Upper lobe of left lung (tissue), 6 donors: ENCODE data around the gene PEF1. TPM values are rescaled to one million over a fixed set of nuclear protein-coding genes. Genes with fewer than 3 reads are reported as not detected.

ENCODE experiments used
- ATAC-seq, 2 donors: fragments of 200-7000 bp; cut with Tn5 transposase; one replicate each; pipeline ENCODE4 v1.9.1; 2022; ENCODE audit warnings: mild to moderate bottlenecking in 2 of 2, moderate library complexity in 2 of 2; ENCODE audit not compliant: low FRiP score in 2 of 2
- DNase-seq, 2 donors: peaks; one replicate each; pipeline ENCODE4 v3.0.0-alpha.2; 2019 to 2020
- H3K27ac ChIP-seq, 4 donors: fragments of 200-600 bp; sonication (generic); one replicate each; pipeline ENCODE4 v1.5.1; 2016 to 2019
- H3K27me3 ChIP-seq, 4 donors: fragments of 200-600 bp; sonication (generic); one replicate each; pipeline ENCODE4 v1.5.1; 2017 to 2019
- H3K36me3 ChIP-seq, 4 donors: fragments of 200-600 bp; sonication (generic); one replicate each; pipeline ENCODE4 v1.5.1; 2016 to 2019
- H3K4me1 ChIP-seq, 4 donors: fragments of 200-600 bp; sonication (generic); one replicate each; pipeline ENCODE4 v1.5.1; 2018 to 2019
- H3K4me3 ChIP-seq, 4 donors: fragments of 200-600 bp; sonication (generic); one replicate each; pipeline ENCODE4 v1.5.1; 2017 to 2019; ENCODE audit warnings: mild to moderate bottlenecking in 2 of 4, moderate library complexity in 1 of 4
- H3K9me3 ChIP-seq, 4 donors: fragments of 200-600 bp; sonication (generic); one replicate each; pipeline ENCODE4 v1.5.1; 2018 to 2019
- EP300 ChIP-seq, 4 donors: sonication (generic); formaldehyde crosslinking; IDR thresholded peaks; one replicate each; pipeline ENCODE4 v1.5.1; 2017; ENCODE audit warnings: antibody characterized with exemption in 4 of 4, control low read depth in 2 of 4
- POLR2A ChIP-seq, 4 donors: fragments of 450-650 bp; IDR thresholded peaks; one replicate each; pipeline ENCODE4 v1.5.1; 2016 to 2017; ENCODE audit warnings: antibody characterized with exemption in 4 of 4, mild to moderate bottlenecking in 2 of 4
- POLR2AphosphoS5 ChIP-seq, 2 donors: sonication (generic); formaldehyde crosslinking; IDR thresholded peaks; one replicate each; pipeline ENCODE4 v1.5.1; 2017; ENCODE audit warnings: antibody characterized with exemption in 2 of 2
- WGBS, 2 donors: methylation state at CpG; one replicate each; pipeline ENCODE4 v1.1.5; 2017 to 2018; 5-methylcytosine and 5-hydroxymethylcytosine counted together
- total RNA-seq, 6 donors: library from RNA; depleted of rRNA in 4 of 6; stranded (reverse); fragments of >200 nt in 4 of 6; gene quantifications; one replicate each; pipeline versions ENCODE4 v1.1.0 to v1.2.1, GENCODE V29; 2016 to 2021
- TF ChIP-seq, protein P1 (sequence below), 6 experiments: fragments of 450-650 bp in 4 of 6; fragments of 200-600 bp in 2 of 6; sonication (generic) in 2 of 6; IDR thresholded peaks; one replicate each; pipeline ENCODE4 v1.5.1; 2016 to 2019; ENCODE audit warnings: antibody characterized with exemption in 6 of 6
- donor health status: DM: no; HTN: no; CAD: no; lungs with moderate emphysema.
- donor health status: DM: no; HTN: yes; CAD: no; lungs with severe emphysema.

Gene PEF1
- total RNA-seq, 6 donors from 2014 or later, result 52.4 to 135 (median 77.4) TPM

DNA sequence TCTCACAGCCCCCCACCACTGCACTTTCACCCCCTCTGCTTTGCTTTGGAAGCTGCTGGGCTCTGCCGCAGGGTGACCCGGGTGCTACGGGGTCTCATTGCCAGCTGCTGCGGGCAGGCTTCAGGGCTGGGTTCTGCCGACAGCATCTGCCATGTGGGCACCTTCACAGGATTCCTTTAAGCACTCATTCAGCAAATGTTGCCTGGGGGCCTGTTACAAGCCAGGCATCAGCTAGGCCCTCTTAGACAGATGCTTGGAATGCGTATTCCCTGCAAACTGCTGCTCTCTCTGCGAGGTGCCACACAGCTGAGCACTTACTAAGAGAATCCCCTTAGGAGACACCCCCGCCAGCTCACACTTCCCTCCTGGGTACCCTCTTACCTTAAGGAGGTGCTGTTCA, 29.9 kb upstream of the PEF1 start:
- no peak for ATAC-seq
- 70 to 90% methylated on average over 8 of the region's 8 CpGs for WGBS, 2 donors
- Histone ChIP-seq H3K27me3 (no peaks in the 10 kb centered on the region), H3K4me1 (peaks cover 10 to 17% (median 12%) of the 10 kb centered on the region in 4 donors), H3K4me3 (no peak overlapping the region), H3K36me3 (peaks cover 0 to 2% (median 0%) of the 10 kb centered on the region in 4 donors), H3K9me3 (no peaks in the 10 kb centered on the region), H3K27ac (no peak overlapping the region)
- no peak for DNase-seq
- TF ChIP-seq EP300 (IDR thresholded peaks at IDR 0.05) (no peak), POLR2AphosphoS5 (IDR thresholded peaks at IDR 0.05) (no peak), POLR2A (IDR thresholded peaks at IDR 0.05) (no peak)
- TF ChIP-seq, protein P1, sequence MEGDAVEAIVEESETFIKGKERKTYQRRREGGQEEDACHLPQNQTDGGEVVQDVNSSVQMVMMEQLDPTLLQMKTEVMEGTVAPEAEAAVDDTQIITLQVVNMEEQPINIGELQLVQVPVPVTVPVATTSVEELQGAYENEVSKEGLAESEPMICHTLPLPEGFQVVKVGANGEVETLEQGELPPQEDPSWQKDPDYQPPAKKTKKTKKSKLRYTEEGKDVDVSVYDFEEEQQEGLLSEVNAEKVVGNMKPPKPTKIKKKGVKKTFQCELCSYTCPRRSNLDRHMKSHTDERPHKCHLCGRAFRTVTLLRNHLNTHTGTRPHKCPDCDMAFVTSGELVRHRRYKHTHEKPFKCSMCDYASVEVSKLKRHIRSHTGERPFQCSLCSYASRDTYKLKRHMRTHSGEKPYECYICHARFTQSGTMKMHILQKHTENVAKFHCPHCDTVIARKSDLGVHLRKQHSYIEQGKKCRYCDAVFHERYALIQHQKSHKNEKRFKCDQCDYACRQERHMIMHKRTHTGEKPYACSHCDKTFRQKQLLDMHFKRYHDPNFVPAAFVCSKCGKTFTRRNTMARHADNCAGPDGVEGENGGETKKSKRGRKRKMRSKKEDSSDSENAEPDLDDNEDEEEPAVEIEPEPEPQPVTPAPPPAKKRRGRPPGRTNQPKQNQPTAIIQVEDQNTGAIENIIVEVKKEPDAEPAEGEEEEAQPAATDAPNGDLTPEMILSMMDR (IDR thresholded peaks at IDR 0.05), result no peak

GRCh38 chr1:31673433-31673832, 28.8 kb upstream of the PEF1 start:
- 87 to 95% methylated on average over 9 of the region's 9 CpGs for WGBS, 2 donors
- no peaks in the 10 kb centered on the region for H3K36me3 ChIP-seq
- no peaks in the 10 kb centered on the region for H3K27me3 ChIP-seq
- no peak overlapping the region for H3K27ac ChIP-seq
- TF ChIP-seq POLR2A (IDR thresholded peaks at IDR 0.05) (no peak), EP300 (IDR thresholded peaks at IDR 0.05) (no peak), POLR2AphosphoS5 (IDR thresholded peaks at IDR 0.05) (no peak)
- TF ChIP-seq, protein P1 (IDR thresholded peaks at IDR 0.05), result no peak
- H3K4me3 ChIP-seq, result no peak overlapping the region
- ATAC-seq, result no peak
- H3K9me3 ChIP-seq, result no peaks in the 10 kb centered on the region
- no peak for DNase-seq
- H3K4me1 ChIP-seq, result peaks cover 15 to 22% (median 15%) of the 10 kb centered on the region in 4 donors

GRCh38 chr1:31672986-31673385, 28.3 kb upstream of the PEF1 start:
- no peak overlapping the region for H3K27ac ChIP-seq
- H3K36me3 ChIP-seq, result no peaks in the 10 kb centered on the region
- no peak for DNase-seq
- TF ChIP-seq POLR2A (IDR thresholded peaks at IDR 0.05) (no peak), POLR2AphosphoS5 (IDR thresholded peaks at IDR 0.05) (no peak), EP300 (IDR thresholded peaks at IDR 0.05) (no peak)
- TF ChIP-seq, protein P1 (IDR thresholded peaks at IDR 0.05), result no peak
- peaks cover 15 to 22% (median 15%) of the 10 kb centered on the region in 4 donors for H3K4me1 ChIP-seq
- no peak overlapping the region for H3K4me3 ChIP-seq
- H3K27me3 ChIP-seq, result no peaks in the 10 kb centered on the region
- H3K9me3 ChIP-seq, result no peaks in the 10 kb centered on the region
- no peak for ATAC-seq
- 82 to 91% methylated on average over 10 to 12 of the region's 13 CpGs for WGBS, 2 donors

DNA sequence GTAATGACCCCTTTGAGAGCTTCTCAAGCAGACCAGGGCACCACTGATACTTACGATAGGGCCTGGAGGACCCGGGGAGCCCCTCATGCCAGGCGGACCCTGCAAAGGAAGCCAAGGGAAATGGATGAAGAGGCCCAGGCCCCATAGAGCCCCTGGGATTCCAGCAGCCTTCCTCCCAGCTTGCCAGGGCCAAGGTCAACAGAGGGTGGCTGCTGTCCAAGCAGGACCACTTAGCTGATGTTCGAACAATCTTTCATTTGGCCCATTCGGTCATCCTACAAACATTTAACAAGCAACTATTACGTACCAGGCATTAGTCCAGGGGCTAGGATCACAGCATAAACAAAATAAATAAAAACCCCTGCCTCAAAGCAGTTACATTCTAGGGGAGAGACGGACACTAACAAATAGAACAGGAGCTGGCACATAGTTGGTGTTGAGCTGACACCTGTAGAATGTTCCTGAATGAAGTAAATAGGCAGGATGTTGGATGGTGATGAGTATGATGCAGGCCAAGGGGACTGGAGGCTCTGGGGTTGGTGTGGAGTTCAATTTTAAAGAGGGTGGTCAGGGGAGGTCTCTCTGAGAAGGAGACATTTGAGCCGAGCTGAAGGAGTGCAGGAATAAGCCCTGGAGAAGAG, 27.0 kb upstream of the PEF1 start:
- no peak overlapping the region for H3K27ac ChIP-seq
- H3K4me1 ChIP-seq, result peaks cover 16 to 22% (median 19%) of the 10 kb centered on the region in 4 donors

More for the DNA sequence above, 27.0 kb upstream of the PEF1 start:
- Histone ChIP-seq H3K9me3 (no peaks in the 10 kb centered on the region), H3K4me3 (no peak overlapping the region), H3K36me3 (no peaks in the 10 kb centered on the region), H3K27me3 (no peaks in the 10 kb centered on the region)
- TF ChIP-seq EP300 (IDR thresholded peaks at IDR 0.05), result no peak
- no peak for TF ChIP-seq POLR2A (IDR thresholded peaks at IDR 0.05)
- no peak for TF ChIP-seq POLR2AphosphoS5 (IDR thresholded peaks at IDR 0.05)
- TF ChIP-seq, protein P1 (IDR thresholded peaks at IDR 0.05), result no peak
- ATAC-seq, result no peak
- DNase-seq, result no peak
- 82 to 84% methylated on average over 4 to 8 of the region's 8 CpGs for WGBS, 2 donors
